Fibroblast of lung (primary cell): ENCODE results near the gene CCDC74B.
"Not testable (repeated sequence)": the region's sequence is repeated elsewhere in the genome, so short reads cannot be mapped to it uniquely, and the experiment has no call there.

Source experiments
- CTCF ChIP-seq, 2 donors: IDR thresholded peaks in 1 of 2; conservative IDR thresholded peaks in 1 of 2; 1 replicate in 1 of 2; 2 replicates in 1 of 2; pipeline ENCODE4 v1.5.1; 2011 to 2012; ENCODE audit warnings: low read length in 2 of 2, control low read depth in 1 of 2, inconsistent platforms in 1 of 2, low read depth in 1 of 2, mild to moderate bottlenecking in 1 of 2
- EZH2 ChIP-seq: IDR thresholded peaks from 2 replicates; pipeline ENCODE4 v1.5.1; 2012; ENCODE audit warnings: low read length, control low read depth, mild to moderate bottlenecking; ENCODE audit errors: missing control alignments

DNA sequence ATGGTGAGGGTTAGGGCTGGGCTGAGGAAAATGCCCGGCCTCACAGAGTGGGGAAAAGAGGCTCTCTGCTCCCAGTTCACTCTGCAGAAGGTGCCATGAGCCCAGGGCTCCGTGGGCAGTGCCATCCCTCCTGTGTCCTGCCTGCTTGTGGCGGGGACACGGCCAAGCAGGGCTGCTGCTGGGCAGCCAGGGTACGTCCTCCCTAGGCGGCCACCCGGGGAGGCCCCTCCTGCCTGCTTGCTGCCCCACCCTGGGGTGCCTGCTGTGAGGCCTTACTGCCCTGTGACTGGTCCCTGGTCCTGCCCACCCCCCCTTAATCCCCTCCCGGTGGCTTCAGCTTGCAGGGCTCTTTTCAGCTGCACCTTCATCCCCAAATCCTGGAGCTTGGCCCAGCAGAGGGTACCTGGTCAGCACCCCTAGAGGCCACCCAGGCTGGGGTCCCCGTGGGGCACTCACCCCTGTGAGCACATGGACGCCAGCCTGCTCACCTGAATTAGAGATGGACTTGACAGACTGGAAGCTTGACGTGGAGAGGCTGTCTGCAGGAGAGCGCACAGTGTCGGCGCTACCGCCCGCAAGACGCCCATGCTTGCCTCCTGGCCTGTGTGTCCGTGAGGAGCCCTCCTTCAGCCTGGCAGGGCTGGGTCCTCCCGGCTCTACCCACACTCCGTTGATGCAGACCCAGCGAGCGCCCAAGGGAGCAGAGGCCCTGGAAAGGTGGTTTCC lies 3.1 kb downstream of the CCDC74B start:
- not testable (repeated sequence) for TF ChIP-seq CTCF (conservative IDR thresholded peaks at IDR 0.05 in 1 of 2, IDR thresholded peaks at IDR 0.05 in 1 of 2; ENCODE audit: low read depth in 1 of 2, low read length in 2 of 2); EZH2
